Fibroblast of pulmonary artery (primary cell): ENCODE data around the gene GIMAP2.

Source experiments
- DNase-seq: peaks from one replicate; pipeline ENCODE4 v3.0.0-alpha.2; 2010; ENCODE audit warnings: low read depth
- H3K4me3 ChIP-seq: replicated peaks from 2 replicates; pipeline ENCODE4 v1.5.1; 2011; ENCODE audit warnings: low read depth, mild to moderate bottlenecking, control low read depth, low read length, moderate library complexity
- TF ChIP-seq, protein P1 (sequence below): IDR thresholded peaks from 2 replicates; pipeline ENCODE4 v1.5.1; 2011; ENCODE audit warnings: mild to moderate bottlenecking, control low read depth, low read length, inconsistent platforms; ENCODE audit errors: missing control alignments

The GIMAP2 gene

DNA sequence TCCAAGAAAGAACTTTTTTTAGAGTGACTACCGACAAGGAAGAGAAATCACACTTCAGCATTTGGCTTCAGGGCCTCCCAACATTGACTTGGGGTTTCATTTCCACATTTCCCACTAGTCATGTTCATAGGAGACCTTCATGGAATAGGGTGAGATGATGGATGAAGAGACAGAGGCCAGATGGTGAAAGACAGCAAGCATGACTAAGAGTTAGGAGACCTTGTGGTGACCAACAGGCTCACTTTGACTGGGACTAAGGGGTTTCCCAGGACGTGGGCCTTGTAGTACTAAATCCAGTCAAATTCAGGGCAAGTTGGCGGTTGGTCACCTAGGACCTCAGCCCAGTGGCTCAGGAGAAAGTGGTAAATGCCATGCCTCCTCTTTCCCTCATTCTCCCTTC is 48.7 kb downstream of the GIMAP2 start:
- no peak overlapping the region for H3K4me3 ChIP-seq
- TF ChIP-seq, protein P1, sequence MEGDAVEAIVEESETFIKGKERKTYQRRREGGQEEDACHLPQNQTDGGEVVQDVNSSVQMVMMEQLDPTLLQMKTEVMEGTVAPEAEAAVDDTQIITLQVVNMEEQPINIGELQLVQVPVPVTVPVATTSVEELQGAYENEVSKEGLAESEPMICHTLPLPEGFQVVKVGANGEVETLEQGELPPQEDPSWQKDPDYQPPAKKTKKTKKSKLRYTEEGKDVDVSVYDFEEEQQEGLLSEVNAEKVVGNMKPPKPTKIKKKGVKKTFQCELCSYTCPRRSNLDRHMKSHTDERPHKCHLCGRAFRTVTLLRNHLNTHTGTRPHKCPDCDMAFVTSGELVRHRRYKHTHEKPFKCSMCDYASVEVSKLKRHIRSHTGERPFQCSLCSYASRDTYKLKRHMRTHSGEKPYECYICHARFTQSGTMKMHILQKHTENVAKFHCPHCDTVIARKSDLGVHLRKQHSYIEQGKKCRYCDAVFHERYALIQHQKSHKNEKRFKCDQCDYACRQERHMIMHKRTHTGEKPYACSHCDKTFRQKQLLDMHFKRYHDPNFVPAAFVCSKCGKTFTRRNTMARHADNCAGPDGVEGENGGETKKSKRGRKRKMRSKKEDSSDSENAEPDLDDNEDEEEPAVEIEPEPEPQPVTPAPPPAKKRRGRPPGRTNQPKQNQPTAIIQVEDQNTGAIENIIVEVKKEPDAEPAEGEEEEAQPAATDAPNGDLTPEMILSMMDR, result no peak
- DNase-seq, result no peak

DNA sequence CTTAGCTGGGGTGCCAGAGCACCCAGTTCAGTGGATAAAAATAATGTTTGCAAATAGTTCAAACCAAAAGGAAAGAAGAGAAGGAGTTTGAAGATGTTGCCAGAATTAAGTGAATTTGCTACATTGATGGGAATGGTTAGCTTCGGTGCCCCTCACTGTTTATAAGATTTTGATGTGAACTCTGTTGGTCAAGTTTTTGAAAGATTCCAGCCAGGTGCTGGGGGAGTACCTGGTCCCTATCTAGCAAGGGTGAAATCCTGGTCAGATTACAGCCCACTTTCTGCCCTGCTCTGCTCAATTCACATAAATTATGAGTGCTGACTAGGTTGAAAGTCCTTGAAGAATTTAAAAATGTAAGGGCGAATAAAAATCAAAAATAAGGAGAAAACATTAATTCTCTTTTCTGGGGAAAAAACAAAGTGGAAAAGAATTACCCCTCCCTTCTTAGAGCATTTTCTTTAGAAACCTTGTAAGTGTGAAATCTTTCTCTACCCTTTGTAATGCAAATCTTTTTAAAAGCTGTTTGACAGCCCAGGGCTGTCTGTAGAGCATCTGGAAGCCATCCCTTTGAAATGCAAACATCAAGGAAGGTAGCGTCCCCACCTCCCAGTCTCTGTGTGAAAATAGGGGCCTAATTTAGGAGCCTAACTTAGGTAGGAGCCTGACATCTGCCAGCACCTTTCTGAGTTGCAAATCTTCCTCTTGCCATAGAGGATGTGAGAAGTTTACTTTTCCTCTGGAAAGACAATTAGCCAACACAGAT is 50.3 kb downstream of the GIMAP2 start:
- no peak overlapping the region for H3K4me3 ChIP-seq
- DNase-seq, result no peak
- TF ChIP-seq, protein P1, result no peak

GRCh38 chr7:150736864-150737263 is 51.4 kb downstream of the GIMAP2 start:
- no peak overlapping the region for H3K4me3 ChIP-seq
- TF ChIP-seq, protein P1, result no peak
- DNase-seq, result no peak

DNA sequence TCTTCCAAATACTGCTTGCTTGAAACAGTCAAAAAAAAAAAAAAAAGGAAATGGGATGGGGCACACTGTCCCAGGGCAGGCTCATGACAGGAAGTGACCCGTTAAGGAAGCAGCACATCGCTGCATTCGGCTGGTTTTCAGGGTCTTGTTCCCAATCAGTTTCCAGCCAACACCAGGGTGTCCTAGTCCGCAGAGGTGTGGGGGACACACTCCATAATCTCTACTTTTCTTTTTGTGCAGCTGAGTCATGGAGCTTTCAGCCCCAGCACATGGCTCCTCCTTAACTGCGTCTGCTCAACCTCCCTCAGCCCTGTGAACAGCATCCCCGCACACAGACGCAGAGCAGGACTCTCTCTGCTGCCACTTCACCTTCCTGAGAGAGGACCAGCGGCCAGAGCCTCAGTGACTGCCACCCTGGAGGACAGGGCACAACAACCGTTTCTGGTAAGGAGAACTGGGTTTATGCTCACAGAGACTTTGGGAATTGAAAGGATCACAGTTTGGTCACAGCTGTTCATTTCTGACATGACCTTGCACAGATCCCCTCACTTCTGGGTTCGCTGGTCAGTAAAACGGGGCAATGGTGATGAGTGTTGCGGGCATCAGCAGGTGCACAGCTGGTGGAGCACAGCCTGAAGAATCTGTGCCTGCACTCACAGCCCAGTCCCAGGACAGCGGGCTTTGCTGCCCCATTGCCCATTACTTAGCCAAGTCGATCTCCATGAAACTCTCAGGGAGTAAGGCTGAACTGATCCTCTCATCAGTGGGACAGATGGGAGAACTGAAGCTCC is 52.0 kb downstream of the GIMAP2 start, which contains the start of gene GIMAP5:
GIMAP5 (plus strand) TSS at position 154 of the 791 bp plus-strand sequence. CDS start 3,467 bp downstream, outside the sequence.
- DNase-seq, result no peak
- no peak within 1 kb of the TSS for H3K4me3 ChIP-seq
- TF ChIP-seq, protein P1, result no peak

DNA sequence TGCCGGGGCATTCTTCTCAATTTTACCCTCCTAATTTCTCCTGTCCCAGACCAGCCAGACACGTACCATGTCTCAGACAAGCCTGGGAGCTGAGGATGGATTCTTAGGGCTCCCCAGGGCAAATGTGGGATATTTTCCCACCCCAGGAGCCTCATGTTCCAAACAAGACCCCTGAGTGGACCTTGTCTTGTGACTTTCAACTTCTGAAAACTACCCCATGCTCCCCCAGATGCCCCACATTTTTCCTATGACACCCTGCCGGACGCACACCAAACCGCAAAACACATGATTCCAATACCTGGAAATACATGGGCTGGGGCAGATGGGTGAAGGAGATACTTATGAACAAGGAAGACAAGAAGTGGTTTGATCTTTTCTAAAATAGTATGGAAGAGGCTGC is 52.6 kb downstream of the GIMAP2 start:
- no peak overlapping the region for H3K4me3 ChIP-seq
- no peak for DNase-seq
- TF ChIP-seq, protein P1, result no peak

DNA sequence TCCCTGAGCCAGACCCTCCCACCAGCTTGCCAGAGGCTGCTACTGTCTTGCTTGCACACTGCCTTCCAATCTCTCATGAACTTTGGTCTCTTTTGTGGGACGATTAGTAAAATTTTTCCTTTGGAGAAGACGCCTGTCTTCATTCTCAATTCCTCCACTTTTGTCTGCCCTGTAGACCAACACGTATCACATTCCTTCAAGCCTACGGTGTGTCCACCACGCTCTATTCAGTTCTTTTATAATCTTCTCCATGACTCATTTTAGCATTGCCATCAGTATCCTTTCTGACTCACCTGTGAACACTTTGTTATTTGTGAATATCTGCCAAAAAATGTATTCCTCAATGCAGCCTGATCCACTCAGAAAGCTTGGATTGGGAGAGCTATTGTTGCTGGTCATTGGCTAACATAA is 53.1 kb downstream of the GIMAP2 start:
- DNase-seq, result no peak
- no peak overlapping the region for H3K4me3 ChIP-seq
- TF ChIP-seq, protein P1, result no peak

- no peak for DNase-seq
- TF ChIP-seq, protein P1, result no peak
- H3K4me3 ChIP-seq, result no peak overlapping the region
Measured at GRCh38 chr7:150739033-150739432, 53.5 kb downstream of the GIMAP2 start.
